Nephron (organoid): ENCODE measurements around the gene TRUB2.

Experiments
- H3K27ac Mint-ChIP-seq, 3 experiments: 2 replicates each; pipeline ENCODE4 v1.8.0; 2020; ENCODE audit warnings: mixed read lengths in 3 of 3, mild to moderate bottlenecking in 2 of 3, moderate library complexity in 1 of 3
- H3K27me3 Mint-ChIP-seq: 2 replicates; pipeline ENCODE4 v1.8.0; 2021; ENCODE audit warnings: low read depth, mild to moderate bottlenecking, moderate library complexity, mixed read lengths
- H3K36me3 Mint-ChIP-seq: 2 replicates; pipeline ENCODE4 v1.8.0; 2020; ENCODE audit warnings: low read depth, mixed read lengths
- H3K4me1 Mint-ChIP-seq: 2 replicates; pipeline ENCODE4 v1.8.0; 2020; ENCODE audit warnings: mixed read lengths
- H3K4me3 Mint-ChIP-seq, 3 experiments: 2 replicates each; pipeline ENCODE4 v1.8.0; 2020; ENCODE audit warnings: mild to moderate bottlenecking in 3 of 3, mixed read lengths in 3 of 3, moderate library complexity in 2 of 3
- H3K9me3 Mint-ChIP-seq: 2 replicates; pipeline ENCODE4 v1.8.0; 2020; ENCODE audit warnings: mixed read lengths
- CTCF ChIP-seq, 3 experiments: fragments of 200-600 bp; sonication (generic); IDR thresholded peaks; one replicate each; pipeline ENCODE4 v1.5.0; 2021; ENCODE audit warnings: antibody characterized with exemption in 3 of 3; ENCODE audit not compliant: unreplicated experiment in 3 of 3

The TRUB2 gene

GRCh38 chr9:128292009-128292408 is 30.2 kb downstream of the TRUB2 start:
- Mint-ChIP-seq H3K36me3 (peaks cover 17% of the 10 kb centered on the region), H3K4me3 (no peak overlapping the region), H3K27ac (no peak overlapping the region), H3K9me3 (no peaks in the 10 kb centered on the region), H3K27me3 (no peaks in the 10 kb centered on the region), H3K4me1 (no peaks in the 10 kb centered on the region)
- TF ChIP-seq CTCF (IDR thresholded peaks at IDR 0.05; ENCODE audit: unreplicated experiment in 3 of 3), result no peak

- peaks cover 18% of the 10 kb centered on the region for H3K36me3 Mint-ChIP-seq
- H3K27ac Mint-ChIP-seq, result peak overlapping the region in 2 of 3 experiments; percentile 26 to 41
- H3K9me3 Mint-ChIP-seq, result no peaks in the 10 kb centered on the region
- H3K4me1 Mint-ChIP-seq, result peaks cover 6% of the 10 kb centered on the region
- no peak overlapping the region for H3K4me3 Mint-ChIP-seq
- TF ChIP-seq CTCF (IDR thresholded peaks at IDR 0.05; ENCODE audit: unreplicated experiment in 3 of 3), result no peak
- H3K27me3 Mint-ChIP-seq, result no peaks in the 10 kb centered on the region
These were observed 33.8 kb downstream of the TRUB2 start for GRCh38 chr9:128288273-128289004.

GRCh38 chr9:128286440-128286839 is 35.8 kb downstream of the TRUB2 start:
- no peak for TF ChIP-seq CTCF (IDR thresholded peaks at IDR 0.05; ENCODE audit: unreplicated experiment in 3 of 3)
- H3K27me3 Mint-ChIP-seq, result no peaks in the 10 kb centered on the region
- H3K4me1 Mint-ChIP-seq, result peaks cover 7% of the 10 kb centered on the region
- H3K27ac Mint-ChIP-seq, result peak overlapping the region in 2 of 3 experiments; percentile 90 to 91
- H3K9me3 Mint-ChIP-seq, result no peaks in the 10 kb centered on the region
- peak overlapping the region in 1 of 3 experiments; percentile 18 for H3K4me3 Mint-ChIP-seq
- H3K36me3 Mint-ChIP-seq, result peaks cover 21% of the 10 kb centered on the region

GRCh38 chr9:128285033-128285784 is 37.0 kb downstream of the TRUB2 start:
- TF ChIP-seq CTCF (IDR thresholded peaks at IDR 0.05; ENCODE audit: unreplicated experiment in 3 of 3), result no peak
- H3K36me3 Mint-ChIP-seq, result peaks cover 23% of the 10 kb centered on the region
- peaks cover 13% of the 10 kb centered on the region for H3K4me1 Mint-ChIP-seq
- H3K4me3 Mint-ChIP-seq, result no peak overlapping the region
- H3K9me3 Mint-ChIP-seq, result no peaks in the 10 kb centered on the region
- peak overlapping the region in 2 of 3 experiments; percentile 23 to 62 for H3K27ac Mint-ChIP-seq
- H3K27me3 Mint-ChIP-seq, result peaks cover 1% of the 10 kb centered on the region

GRCh38 chr9:128282500-128282899 is 39.7 kb downstream of the TRUB2 start:
- peaks cover 27% of the 10 kb centered on the region for H3K4me1 Mint-ChIP-seq
- H3K27me3 Mint-ChIP-seq, result peaks cover 4% of the 10 kb centered on the region
- no peak for TF ChIP-seq CTCF (IDR thresholded peaks at IDR 0.05; ENCODE audit: unreplicated experiment in 3 of 3)
- no peak overlapping the region for H3K4me3 Mint-ChIP-seq
- no peaks in the 10 kb centered on the region for H3K9me3 Mint-ChIP-seq
- peaks cover 10% of the 10 kb centered on the region for H3K36me3 Mint-ChIP-seq
- no peak overlapping the region for H3K27ac Mint-ChIP-seq
